ENCODE measurements around the gene THRA.
A peak's percentile ranks its signal among the peaks of the same experiment; 100 is the strongest.

The THRA gene

DNA sequence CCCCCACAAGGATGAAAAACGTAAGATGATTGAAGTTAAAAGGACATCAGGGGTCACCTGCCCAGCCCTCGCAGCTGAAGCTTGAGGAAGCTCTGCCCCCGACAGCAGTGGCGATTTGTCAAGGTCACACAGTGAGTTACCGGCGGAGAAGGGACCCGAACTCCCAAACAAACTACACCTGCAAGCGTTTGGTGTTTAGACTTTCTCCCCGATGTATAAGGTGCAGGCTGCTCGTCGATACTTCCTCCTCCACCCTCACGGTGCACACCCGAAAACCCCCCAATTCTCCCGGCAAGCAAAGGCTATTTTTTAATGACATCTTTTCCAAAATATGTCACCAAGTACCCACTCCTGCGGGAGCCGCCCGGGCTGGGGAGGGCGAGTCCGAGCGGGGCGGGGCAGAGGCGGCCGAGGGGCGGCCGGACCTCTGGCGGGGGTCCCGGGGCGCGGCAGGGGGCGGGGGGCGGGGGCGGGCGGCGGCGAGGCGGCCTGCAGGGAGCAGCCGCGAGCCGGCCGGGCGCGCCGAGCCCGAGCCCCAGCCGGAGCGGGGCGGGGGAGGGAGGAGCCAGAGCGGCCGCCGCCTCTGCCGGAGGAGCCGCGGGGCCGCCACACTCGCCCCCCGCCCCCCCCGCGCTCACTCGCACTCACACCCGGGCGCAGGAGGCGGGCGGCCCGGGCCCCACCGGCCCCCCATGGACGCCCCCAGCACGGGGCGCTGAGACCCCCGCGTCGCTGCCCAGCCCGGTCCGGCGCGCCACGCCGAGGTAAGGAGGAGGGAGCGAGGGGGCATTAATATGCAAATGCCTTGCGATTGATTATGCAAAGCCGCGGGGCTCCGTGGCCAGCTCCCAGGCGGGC, at the start of gene THRA:
Gene THRA (plus strand): TSS at position 637 of the 858 bp plus-strand sequence. CDS start 11,524 bp downstream, outside the sequence.
- DNase-seq, result no peak

- DNase-seq, result no peak
Observed at GRCh38 chr17:40014375-40014980, 48.3 kb upstream of the THRA start.

DNA sequence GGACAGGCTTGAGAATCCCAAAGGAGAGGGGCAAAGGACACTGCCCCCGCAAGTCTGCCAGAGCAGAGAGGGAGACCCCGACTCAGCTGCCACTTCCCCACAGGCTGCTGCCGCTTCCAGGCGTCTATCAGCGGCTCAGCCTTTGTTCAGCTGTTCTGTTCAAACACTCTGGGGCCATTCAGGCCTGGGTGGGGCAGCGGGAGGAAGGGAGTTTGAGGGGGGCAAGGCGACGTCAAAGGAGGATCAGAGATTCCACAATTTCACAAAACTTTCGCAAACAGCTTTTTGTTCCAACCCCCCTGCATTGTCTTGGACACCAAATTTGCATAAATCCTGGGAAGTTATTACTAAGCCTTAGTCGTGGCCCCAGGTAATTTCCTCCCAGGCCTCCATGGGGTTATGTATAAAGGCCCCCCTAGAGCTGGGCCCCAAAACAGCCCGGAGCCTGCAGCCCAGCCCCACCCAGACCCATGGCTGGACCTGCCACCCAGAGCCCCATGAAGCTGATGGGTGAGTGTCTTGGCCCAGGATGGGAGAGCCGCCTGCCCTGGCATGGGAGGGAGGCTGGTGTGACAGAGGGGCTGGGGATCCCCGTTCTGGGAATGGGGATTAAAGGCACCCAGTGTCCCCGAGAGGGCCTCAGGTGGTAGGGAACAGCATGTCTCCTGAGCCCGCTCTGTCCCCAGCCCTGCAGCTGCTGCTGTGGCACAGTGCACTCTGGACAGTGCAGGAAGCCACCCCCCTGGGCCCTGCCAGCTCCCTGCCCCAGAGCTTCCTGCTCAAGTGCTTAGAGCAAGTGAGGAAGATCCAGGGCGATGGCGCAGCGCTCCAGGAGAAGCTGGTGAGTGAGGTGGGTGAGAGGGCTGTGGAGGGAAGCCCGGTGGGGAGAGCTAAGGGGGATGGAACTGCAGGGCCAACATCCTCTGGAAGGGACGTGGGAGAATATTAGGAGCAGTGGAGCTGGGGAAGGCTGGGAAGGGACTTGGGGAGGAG, 47.5 kb upstream of the THRA start, which contains the start of gene CSF3:
Gene CSF3 (plus strand): TSS at position 436 of the 993 bp plus-strand sequence. CDS start 35 bp downstream, at position 471.
- no peak for DNase-seq

DNA sequence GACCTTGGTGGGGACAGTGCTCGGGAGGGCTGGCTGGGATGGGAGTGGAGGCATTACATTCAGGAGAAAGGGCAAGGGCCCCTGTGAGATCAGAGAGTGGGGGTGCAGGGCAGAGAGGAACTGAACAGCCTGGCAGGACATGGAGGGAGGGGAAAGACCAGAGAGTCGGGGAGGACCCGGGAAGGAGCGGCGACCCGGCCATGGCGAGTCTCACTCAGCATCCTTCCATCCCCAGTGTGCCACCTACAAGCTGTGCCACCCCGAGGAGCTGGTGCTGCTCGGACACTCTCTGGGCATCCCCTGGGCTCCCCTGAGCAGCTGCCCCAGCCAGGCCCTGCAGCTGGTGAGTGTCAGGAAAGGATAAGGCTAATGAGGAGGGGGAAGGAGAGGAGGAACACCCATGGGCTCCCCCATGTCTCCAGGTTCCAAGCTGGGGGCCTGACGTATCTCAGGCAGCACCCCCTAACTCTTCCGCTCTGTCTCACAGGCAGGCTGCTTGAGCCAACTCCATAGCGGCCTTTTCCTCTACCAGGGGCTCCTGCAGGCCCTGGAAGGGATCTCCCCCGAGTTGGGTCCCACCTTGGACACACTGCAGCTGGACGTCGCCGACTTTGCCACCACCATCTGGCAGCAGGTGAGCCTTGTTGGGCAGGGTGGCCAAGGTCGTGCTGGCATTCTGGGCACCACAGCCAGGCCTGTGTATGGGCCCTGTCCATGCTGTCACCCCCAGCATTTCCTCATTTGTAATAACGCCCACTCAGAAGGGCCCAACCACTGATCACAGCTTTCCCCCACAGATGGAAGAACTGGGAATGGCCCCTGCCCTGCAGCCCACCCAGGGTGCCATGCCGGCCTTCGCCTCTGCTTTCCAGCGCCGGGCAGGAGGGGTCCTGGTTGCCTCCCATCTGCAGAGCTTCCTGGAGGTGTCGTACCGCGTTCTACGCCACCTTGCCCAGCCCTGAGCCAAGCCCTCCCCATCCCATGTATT, 46.5 kb upstream of the THRA start:
- DNase-seq, result no peak

GRCh38 chr17:40017422-40018080, 45.2 kb upstream of the THRA start:
- no peak for DNase-seq

DNA sequence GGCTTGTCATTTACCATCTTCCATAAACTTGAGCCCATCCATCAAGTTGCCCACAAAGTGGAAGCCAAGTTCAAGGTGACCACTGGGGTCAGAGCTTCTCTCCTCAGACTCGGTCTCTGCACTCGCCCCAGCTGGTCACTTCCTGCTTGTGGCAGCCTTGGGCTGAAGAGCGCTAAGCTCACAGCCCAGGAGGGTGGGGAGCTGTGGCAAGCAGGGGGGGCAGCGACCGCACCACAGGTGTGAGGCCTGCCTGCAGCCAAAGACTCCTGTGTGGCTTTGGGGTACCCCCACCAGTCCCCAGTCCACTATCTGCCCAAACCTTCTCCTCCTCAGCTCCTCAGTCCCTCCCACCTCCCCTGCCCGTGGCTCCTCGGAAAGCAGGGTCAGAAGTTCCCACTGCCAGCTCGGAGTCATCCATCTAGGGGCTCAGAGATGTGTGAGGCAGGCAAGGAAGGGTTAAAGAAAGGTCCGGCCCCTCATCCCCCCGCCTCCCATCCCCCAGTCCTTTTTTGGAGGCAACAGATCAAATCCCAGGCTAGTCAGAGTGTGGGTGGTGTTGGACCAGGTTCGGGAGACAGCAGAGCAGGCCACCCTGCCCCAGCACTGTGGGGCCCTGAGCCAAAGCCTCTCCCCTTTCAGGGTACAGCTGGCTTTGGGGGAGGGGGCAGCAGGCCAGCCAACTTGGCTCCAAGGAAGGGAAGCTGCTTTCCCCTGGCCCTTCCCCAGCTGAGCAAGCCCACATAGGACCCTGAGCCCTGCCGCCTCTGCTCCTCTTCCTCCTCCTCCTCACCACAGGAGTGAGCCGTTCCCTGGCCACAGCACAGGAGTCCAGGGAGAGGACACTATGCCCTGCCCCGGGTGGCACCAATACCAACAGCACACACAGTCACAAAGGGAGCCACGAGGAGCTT, 44.3 kb upstream of the THRA start:
- DNase-seq, result no peak

GRCh38 chr17:40019140-40019991, 43.4 kb upstream of the THRA start:
- DNase-seq, result no peak

DNA sequence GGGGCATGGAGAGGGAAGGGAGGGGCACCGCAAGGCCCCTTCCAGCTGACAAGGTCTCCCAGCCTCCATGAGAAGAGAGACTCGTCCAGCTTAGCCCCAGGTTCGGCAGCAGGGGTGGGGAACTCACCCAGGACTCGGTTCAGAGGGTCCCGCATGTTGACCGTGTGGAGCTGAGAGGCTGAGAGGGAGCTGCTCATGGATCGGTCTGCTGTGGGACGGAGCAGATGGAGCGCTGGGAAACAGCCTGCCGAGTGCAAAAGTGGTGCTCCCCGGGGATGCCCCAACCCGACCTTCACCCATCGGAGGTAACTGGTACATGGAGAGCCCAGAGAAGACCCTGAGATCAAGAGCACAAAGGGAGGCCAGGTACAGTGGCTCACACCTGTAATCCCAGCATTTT, 42.6 kb upstream of the THRA start:
- DNase-seq, result no peak

DNA sequence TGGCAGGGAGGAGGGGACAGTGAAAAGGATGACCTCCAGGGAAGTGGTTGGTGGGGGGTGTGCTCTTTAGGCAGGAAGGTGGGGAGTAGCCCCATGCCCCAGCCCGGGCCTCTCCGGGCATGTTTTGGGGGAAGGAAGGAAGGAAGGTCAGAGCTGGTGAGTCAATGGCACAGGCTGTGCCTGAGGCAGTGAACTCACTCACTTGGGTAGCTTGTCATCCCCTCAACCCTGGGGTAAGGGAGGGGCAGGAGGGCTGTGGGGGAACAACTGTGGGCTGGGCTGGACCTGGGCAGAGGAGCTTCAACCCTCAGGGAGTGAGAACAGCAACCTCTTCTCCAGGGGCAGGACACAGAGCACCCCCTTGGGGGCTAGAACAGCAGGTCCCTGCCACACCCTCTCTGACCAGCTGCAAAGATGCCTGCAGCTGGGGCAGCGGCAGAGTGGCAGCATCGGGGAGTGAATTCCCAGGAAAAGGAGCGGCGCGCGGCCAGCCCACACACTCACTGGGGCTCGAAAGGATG, 41.3 kb upstream of the THRA start:
- no peak for DNase-seq

DNA sequence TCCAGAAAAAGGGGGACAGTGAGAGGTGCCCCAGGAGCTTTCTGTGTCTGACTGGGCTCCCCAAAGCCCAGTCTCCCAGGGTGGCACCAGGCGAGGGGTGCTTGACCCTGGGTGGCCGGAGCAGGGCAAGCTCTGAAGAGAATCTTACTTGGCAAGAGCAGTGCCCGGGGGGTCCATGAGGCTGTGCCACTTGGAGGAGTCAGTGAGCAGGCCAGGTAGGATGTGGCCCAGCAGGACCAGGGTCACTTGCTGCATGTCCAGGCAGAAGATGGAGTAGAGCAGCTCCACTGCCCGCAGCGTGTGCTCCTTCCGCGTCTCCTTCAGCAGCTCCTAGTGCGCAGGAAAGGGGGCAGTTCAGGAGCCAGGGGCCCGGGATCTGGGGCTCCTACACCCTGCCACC, 40.3 kb upstream of the THRA start:
- no peak for DNase-seq

- no peak for DNase-seq
Observed at GRCh38 chr17:40022961-40023541, 39.7 kb upstream of the THRA start.

DNA sequence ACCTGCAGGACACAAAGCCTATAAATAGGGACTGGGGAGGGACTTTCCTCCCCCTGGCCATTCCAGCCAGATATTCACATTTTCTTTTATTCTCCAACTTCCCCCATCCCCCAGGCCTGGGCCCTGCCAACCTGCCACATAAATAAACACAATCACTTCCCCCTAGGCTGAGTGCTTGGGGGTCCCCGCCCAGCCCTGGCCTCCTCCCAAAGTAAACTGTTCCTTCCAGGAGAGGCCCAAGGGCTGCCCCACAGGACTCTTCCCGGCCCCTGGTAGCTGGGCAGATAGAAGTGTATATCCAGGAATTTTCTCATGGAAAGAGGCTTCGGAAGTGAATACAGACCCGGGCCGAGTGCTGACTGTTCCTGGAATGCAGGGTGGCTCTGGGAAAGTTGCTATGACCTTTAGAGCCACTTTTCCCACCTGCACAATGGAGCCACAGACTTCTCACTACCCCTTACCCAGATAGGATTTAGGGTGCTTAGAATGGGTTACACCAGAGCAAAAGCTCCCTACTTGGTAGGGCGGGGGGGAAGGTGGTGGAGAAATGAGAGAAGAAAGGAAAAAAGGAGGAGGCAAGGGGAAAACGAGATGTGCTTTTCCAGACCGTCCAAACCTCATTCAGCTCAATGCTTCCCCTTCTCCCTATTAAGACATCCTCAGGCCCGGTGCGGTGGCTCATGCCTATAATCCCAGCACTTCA, 39.0 kb upstream of the THRA start:
- DNase-seq, result no peak

GRCh38 chr17:40024901-40025300, 37.9 kb upstream of the THRA start:
- no peak for DNase-seq

DNA sequence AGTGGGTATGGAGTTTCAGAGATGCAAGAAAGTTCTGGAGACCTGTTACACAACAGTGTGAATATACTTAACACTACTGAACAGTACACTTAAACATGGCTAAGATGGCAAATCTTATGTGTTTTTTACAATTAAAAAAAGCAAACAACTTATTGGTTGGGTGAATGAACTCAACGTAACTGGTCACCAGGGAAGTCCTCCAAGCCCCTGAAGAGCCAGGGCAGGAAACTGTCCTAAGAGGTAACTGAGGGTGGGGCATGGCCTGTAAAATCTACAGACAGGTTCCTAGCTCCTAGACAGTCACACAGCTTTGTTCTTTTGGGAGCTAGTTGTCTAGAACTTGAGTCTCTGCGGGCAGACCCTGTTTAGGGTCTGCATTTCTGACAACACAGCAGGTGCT, 37.2 kb upstream of the THRA start:
- no peak for DNase-seq

- DNase-seq, result no peak
Observed at GRCh38 chr17:40025991-40026815, 36.6 kb upstream of the THRA start.

DNA sequence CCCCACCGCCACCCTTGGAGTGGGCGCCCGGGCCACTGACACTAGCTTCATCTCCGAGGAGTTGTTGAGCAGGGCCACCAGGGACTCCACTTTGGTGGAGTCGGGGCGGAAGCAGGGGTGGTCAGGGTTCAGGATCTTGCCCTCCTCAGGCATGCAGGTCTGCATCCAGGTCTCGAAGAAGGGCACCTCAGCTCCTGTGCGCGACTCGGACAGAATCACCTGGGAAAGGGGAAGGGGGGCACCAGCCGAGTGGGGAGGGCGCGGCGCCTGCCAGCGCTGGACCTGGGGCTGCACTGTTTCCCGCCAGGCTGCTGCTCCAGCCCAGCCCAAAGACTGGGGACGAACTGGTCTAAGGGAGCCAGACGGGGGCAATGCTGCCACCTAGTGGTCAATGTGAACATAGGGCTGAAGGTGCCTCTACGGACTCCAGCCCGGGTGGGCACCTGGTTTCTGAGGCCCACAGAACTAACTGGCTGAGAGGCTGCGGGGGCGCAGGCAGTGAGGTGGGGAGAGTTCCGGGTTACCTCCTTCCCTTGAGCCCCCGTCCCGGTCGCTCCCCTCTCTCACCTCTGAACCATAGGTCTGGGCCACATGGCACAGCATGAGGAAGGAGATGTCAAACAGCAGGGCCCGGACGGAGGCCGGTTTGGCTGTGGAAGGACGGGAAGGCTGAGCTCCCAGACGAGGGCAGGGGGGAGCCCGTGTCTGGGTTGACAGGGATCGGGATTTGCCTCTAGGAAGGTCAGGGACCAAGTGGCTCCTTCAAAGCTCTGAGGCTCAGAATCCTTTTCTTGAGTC, 35.8 kb upstream of the THRA start:
- peak; percentile 62 for DNase-seq

Data from KG1 (cell line).